Stimulated activated CD8-positive, alpha-beta memory T cell treated with anti-CD3 and anti-CD28 coated beads, Interleukin-4, amount 100 ng/mL, for 24 hours (primary cell): ENCODE data around the gene MAGI3.

Experiments
- DNase-seq: peaks from one replicate; pipeline ENCODE4 v3.0.0-alpha.2; 2020; ENCODE audit warnings: low read depth

The MAGI3 gene

DNA sequence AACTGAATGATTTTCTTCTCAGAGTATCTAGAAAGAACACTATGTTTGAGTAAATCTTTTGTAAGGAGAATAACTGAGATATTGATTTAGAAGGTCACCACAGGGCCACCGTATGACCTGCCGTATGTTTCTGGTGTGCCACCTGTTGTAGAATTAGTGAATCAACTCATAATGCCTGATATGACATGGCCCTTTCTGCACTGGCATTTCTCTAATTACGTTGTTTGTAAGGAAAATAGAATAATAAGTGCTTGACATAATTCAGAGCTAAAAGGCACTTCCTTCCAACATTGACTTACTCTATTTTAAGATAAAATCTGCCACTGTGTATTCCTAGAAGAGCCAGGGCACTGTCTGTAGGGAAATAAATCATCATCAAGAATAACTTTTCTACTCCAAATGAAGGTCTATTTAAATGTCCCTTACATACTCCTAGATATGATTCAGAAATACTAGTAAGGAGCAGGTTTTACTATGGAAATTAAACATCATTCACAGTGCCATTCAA lies 267.3 kb downstream of the MAGI3 start:
- DNase-seq, result no peak

- DNase-seq, result no peak
Measured at GRCh38 chr1:113659035-113659434, 268.7 kb downstream of the MAGI3 start.

DNA sequence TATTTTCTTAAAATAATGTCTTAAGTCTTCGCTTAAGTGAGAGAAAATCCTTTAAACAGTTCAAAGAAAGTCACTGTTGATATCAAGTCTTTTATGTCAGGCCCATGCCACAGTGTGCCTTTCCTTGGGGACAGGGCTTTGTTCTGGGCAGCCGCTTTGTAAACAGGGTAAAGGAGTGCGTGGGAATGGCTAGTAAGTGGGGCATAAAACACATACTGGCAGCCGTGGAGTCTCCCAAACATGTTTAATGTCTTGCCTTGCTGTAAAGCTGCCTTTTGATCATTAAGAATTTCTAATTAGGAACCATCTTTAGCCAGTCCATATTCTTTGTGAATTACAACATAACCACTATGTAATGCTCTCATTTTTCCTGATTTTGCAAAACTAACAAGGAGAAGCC lies 269.2 kb downstream of the MAGI3 start:
- DNase-seq, result no peak

- no peak for DNase-seq
Measured at GRCh38 chr1:113660088-113660487, 269.8 kb downstream of the MAGI3 start.

GRCh38 chr1:113662101-113662500 lies 271.8 kb downstream of the MAGI3 start:
- no peak for DNase-seq

- no peak for DNase-seq
Measured at GRCh38 chr1:113663165-113663951, 273.0 kb downstream of the MAGI3 start.

DNA sequence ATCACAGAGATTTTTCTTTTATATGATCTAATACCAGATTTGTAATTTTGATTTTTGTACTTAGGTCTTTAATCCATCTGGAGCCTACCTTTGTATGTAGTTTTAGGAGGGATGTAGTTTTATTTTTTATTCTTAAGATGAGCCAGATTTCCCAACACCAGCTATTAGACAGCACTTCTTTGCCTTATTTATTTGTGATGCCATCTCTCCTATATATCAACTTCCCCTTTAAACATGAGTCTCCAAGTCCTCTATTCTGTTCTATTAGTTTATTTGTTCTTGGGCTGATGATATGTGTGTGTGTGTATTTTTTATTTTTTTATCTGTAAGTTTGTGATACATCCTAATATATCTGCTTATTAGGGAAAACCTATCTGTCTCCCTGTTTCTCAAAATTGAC lies 274.8 kb downstream of the MAGI3 start:
- no peak for DNase-seq

DNA sequence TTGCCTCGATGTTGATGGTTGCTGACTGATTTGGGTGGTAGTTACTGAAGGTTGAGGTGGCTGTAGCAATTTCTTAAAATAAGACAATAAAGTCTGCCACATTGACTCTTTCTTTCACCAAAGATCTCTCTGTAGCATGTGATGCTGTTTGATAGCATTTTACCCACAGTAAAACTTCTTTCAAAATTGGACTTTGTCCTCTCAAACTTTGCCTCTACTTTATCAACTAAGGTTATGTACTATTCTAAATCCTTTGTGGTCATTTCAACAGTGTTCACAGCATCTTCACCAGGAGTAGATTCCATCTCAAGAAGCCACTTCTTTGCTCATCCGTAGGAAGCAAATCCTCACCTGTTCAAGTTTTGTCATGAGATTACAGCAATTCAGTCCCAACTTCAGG lies 275.8 kb downstream of the MAGI3 start:
- DNase-seq, result no peak

DNA sequence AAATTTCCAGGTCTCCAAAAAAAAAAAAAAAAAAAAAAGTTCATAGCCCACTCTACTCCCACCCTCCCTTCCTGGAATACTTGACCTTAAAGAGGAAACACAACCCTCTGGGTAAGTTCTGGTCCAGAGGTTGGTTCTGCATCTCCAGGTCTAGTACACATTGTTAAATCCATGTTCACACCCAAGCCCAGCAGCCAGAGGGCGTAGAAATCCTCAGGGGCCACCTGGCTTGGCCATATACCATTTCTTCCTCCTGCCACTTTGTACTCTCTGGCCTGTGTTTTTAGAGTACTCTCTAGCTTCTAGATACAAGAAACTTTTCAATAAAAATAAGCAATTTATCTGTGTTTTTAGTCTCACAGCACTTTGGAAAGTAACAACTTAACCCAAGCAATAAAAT lies 279.7 kb downstream of the MAGI3 start:
- no peak for DNase-seq

DNA sequence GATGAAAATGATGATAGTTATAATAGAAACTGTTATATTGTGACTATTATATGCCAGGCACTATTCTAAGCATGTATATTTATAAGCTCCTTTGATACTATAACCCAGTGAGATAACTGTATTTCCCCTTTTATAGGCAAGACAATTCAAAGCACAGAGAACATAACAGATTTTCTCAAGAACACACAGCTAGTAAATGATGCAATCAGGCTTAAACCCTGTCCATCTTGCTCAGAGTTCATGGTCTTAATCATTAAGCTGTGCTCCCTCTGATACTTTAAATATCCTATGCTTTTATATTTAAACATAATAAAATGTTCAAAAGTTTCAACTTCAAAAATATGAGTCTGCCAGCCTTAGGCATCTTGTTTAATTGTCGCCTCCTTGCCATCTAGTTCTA lies 280.3 kb downstream of the MAGI3 start:
- no peak for DNase-seq

GRCh38 chr1:113672491-113672890 lies 282.2 kb downstream of the MAGI3 start:
- DNase-seq, result no peak

- DNase-seq, result no peak
Measured at GRCh38 chr1:113674591-113674990, 284.3 kb downstream of the MAGI3 start.

- DNase-seq, result no peak
Measured at GRCh38 chr1:113675302-113675701, 285.0 kb downstream of the MAGI3 start.

- no peak for DNase-seq
Measured at GRCh38 chr1:113676524-113676923, 286.2 kb downstream of the MAGI3 start.

DNA sequence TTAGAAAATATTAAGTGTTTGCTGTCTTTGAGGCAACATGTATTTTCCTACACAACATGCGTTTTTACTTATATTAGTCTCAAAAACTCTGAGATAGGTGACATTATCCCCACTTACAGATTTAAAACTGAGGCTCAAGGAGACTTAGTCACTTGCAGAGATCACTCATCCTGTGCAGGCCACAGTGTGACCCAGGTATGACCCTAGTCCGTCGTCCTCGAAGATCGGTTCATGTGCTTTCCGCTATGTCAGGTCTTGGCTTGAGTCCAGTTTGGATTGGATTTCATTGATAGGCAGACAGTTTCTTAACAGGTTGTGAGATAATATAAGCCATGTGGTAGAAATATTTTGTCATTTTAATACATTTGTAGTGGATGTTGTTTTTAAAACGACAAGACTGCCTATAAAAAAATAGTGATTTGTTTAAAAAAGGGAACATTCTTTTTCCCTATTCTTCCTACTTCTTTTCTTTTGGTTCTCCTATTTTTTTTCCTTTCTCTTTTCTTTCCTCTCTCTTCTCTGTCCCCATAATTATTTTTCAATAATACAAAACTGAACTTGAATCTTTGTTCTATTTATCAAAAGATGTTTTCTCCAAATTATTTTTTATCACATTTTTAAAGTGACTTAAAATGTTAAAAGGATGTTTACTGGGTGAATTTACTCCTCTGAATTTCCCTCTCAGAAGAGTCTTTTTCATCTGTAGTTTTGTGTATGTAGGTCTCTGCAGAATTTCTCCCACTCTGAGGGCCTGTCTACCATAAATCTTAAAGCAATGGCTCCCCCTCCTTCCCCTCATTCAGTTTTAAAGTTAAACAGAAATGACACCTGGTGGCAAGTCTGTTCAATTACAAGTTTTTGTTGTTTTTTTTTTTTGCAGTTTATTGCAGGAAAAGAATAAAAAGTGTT lies 287.2 kb downstream of the MAGI3 start:
- DNase-seq, result no peak

DNA sequence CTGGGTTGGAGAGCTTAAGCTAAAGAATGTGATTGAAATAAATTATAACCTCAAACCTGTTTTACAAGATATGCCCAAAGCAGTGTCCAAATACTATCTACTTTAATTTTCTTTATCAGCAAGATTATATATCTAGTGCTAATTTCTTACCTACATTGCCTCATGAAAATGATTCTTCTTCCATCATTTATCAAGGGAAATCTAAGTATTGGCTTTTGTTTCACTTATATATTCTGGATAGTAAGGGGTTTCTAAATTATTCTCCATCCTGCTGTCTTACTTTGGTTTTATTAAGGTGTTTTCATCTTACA lies 287.8 kb downstream of the MAGI3 start:
- DNase-seq, result no peak

DNA sequence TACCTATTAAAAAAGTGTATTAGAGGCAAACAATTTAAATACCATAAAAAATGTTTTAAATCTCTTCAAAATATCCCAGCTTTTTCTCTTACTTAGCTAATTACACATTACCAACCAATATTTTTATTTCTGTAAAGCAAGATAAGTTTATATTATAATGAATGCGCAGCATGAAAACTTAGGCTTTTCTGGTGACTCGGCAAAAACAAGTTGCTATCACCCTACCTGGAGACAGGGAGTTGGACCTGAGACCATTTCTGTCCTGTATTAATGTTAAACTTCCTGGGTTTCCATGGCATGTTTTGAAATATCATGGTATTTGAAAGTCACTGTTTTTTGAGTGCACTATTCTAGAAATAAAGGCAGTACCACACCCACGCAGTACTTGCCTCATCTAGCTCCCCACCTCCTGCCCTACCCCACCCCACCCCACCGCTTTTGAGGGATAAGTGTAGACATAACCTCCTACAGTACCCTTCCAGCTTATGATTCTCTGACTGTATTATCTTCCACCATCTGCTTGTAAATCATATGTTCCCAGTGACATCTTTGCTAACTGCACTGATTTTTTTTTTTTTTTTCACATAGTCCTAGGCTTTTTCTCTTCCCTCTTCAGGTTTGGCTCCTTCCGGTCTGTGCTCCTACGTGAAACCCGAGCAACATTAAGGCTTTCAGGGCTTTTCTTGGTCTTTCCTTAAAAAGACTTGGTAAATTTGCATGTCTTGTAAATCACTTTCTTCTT lies 291.5 kb downstream of the MAGI3 start:
- no peak for DNase-seq

DNA sequence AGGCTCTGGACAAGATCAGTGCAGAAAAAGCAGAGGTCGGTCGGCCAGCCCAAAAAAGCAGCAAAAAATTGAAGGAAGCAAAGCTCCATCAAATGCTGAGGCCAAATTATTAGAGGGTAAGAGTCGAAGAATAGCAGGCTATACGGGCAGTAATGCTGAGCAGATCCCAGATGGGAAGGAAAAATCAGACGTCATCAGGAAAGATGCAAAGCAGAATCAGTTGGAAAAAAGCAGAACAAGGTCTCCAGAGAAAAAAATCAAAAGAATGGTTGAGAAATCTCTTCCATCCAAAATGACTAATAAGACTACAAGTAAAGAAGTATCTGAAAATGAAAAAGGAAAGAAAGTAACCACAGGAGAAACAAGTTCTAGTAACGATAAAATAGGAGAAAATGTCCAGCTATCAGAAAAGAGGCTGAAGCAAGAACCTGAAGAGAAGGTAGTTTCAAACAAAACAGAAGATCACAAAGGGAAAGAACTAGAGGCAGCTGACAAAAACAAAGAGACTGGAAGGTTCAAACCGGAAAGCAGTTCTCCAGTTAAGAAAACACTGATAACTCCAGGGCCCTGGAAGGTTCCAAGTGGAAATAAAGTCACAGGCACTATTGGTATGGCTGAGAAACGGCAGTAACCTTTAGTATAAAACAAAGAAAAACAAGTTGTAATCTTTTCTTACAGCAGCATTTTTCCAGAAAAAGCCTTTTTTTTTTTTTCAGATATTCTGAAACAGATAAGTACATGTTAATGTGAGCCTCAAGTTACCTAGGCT lies 293.3 kb downstream of the MAGI3 start:
- DNase-seq, result no peak

DNA sequence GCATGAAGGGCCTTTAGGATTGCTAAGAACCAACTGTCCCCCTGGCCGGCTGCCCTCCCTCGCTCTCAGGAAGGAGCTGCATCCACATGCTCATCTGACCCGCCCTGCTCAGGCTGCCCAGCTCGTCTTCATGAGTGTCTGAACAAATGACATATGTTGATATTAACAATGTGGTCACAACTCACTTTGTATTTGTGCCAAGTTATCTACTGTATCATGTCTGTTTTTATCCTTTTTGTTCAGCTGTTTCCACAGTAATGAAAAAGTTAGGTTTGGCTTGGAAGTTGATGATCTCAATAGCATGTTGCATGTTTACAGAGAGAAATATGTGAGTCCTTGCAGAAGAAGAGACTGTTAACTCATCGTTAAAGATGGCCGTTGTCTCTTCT lies 293.8 kb downstream of the MAGI3 start:
- no peak for DNase-seq

DNA sequence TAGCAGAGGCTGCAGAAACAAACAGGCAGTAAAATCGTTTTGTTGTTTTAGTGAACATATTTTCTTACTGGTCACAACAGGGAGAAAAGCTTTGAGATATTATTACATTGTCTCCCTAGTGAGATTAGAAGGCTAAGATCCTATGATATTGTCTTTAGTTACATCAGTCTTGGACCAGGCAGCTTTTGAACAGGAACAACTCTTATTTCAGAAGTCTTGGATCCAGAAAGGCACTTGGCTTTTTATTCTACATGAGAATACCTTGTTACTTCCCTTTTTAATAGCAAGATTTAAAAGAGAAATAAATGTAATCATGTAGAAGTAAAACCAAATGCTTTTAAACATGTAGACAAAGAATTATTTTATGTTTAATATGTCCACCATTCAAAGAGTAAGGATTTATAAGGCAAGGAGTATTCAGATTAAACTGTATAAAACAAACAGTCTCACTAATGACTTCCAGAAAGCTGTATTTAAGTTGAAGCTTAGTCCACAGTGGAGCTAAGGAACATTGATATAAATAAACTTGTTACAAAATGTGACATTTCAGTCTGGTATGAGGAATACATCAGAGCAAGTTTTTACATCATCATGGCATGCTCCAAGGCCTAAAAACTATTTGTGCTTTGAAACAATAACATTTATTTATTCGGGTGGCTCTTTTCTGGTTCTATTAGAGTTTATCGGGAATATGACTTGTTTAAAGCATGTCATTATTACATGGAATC lies 296.7 kb downstream of the MAGI3 start:
- DNase-seq, result no peak

DNA sequence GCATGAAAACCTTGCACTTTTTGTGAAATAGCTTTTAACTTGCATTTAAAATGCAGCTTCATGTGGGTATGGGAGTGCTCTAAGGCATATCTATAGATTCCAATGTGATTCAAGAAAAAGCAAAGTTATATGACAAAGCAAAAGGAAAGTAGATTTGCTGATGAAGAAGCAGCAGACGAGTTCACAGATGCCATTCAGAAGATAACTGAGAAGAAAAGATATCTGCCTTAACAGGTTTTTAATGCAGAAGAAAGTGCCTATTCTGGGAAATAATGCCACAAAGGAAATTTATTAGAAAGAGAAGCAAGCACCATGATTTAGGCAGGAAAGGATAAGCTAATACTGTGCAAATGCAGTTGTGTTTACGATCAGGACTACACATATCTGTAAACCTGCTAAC lies 300.9 kb downstream of the MAGI3 start:
- no peak for DNase-seq
